KOPT-K1 (cell line): Measurements from ENCODE around the gene ZSCAN10.

Experiments used
- H3K27ac ChIP-seq: fragments of 200-600 bp; sonication (generic); 2 replicates; pipeline ENCODE4 v1.5.1; 2016; ENCODE audit warnings: antibody characterized with exemption, mild to moderate bottlenecking, low read depth, low read length; ENCODE audit not compliant: poor library complexity, severe bottlenecking
- H3K36me3 ChIP-seq: fragments of 200-600 bp; sonication (generic); 2 replicates; pipeline ENCODE4 v1.5.1; 2017; ENCODE audit warnings: antibody characterized with exemption, mild to moderate bottlenecking, low read length, moderate library complexity; ENCODE audit not compliant: insufficient read depth
- H3K9me3 ChIP-seq: fragments of 200-600 bp; sonication (generic); 2 replicates; pipeline ENCODE4 v1.5.1; 2017; ENCODE audit warnings: antibody characterized with exemption, low read length, mild to moderate bottlenecking; ENCODE audit not compliant: insufficient read depth, poor library complexity, severe bottlenecking

The ZSCAN10 gene

GRCh38 chr16:3099732-3100499 is 822 bp upstream of the ZSCAN10 start:
- peak overlapping the region; percentile 45 for H3K27ac ChIP-seq
- H3K9me3 ChIP-seq = no peaks in the 10 kb centered on the region
- no peaks in the 10 kb centered on the region for H3K36me3 ChIP-seq

- Histone ChIP-seq H3K27ac (no peak overlapping the region), H3K9me3 (no peaks in the 10 kb centered on the region), H3K36me3 (no peaks in the 10 kb centered on the region)
Measured at GRCh38 chr16:3099395-3099731, 269 bp upstream of the ZSCAN10 start.

- no peaks in the 10 kb centered on the region for H3K9me3 ChIP-seq
- H3K27ac ChIP-seq = no peak overlapping the region
- no peaks in the 10 kb centered on the region for H3K36me3 ChIP-seq
Measured at GRCh38 chr16:3097266-3097665, 1.8 kb downstream of the ZSCAN10 start.

DNA sequence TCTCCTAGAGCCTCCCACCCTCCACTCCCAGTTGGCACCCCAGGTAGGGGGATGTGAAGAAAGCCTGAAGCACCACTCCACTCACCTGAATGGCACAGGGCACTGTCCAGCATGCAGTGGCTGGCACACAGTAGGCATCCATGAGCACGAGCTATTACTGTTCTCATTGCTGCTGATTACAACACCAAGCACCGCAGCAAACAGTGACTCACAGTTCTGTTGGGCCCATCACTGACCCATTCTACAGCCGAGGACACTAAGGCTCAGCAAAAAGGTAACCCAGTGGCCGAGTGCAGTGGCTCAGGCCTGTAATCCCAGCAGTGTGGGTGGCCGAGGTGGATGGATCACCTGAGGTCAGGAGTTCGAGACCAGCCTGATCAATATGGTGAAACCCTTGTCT is 2.7 kb downstream of the ZSCAN10 start:
- Histone ChIP-seq H3K36me3 (no peaks in the 10 kb centered on the region), H3K27ac (no peak overlapping the region), H3K9me3 (no peaks in the 10 kb centered on the region)

DNA sequence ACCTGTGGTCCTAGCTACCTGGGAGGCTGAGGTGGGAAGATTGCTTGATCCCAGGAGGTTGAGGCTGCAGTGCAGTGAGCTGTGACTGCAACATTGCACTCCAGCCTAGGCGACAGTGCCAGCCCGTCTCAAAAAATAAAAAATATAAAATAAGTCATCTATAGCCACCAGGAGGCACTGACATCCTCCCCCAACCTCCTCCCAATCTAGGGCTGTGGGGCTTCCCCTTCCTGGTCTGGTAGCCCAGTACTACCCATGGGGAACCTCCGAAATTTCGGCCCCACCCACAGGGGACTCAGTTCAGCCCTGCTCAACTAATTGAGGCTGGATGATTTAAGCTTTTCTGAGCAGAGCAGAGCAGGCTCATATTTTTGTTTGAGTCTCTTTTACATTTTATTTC is 3.2 kb downstream of the ZSCAN10 start:
- no peak overlapping the region for H3K27ac ChIP-seq
- no peaks in the 10 kb centered on the region for H3K36me3 ChIP-seq
- no peaks in the 10 kb centered on the region for H3K9me3 ChIP-seq

GRCh38 chr16:3094289-3095027 is 4.6 kb downstream of the ZSCAN10 start:
- Histone ChIP-seq H3K36me3 (no peaks in the 10 kb centered on the region), H3K9me3 (no peaks in the 10 kb centered on the region), H3K27ac (no peak overlapping the region)

- H3K9me3 ChIP-seq = no peaks in the 10 kb centered on the region
- no peaks in the 10 kb centered on the region for H3K36me3 ChIP-seq
- H3K27ac ChIP-seq = no peak overlapping the region
Measured at GRCh38 chr16:3092501-3092941, 6.6 kb downstream of the ZSCAN10 start.

GRCh38 chr16:3091551-3091950 is 7.5 kb downstream of the ZSCAN10 start:
- Histone ChIP-seq H3K27ac (no peak overlapping the region), H3K9me3 (no peaks in the 10 kb centered on the region), H3K36me3 (no peaks in the 10 kb centered on the region)

- Histone ChIP-seq H3K9me3 (no peaks in the 10 kb centered on the region), H3K36me3 (no peaks in the 10 kb centered on the region), H3K27ac (no peak overlapping the region)
Measured at GRCh38 chr16:3089717-3090592, 9.1 kb downstream of the ZSCAN10 start.

GRCh38 chr16:3088925-3089716 is 10.0 kb downstream of the ZSCAN10 start:
- Histone ChIP-seq H3K36me3 (no peaks in the 10 kb centered on the region), H3K27ac (no peak overlapping the region), H3K9me3 (no peaks in the 10 kb centered on the region)

GRCh38 chr16:3088450-3088849 is 10.6 kb downstream of the ZSCAN10 start:
- Histone ChIP-seq H3K27ac (no peak overlapping the region), H3K36me3 (no peaks in the 10 kb centered on the region), H3K9me3 (no peaks in the 10 kb centered on the region)

DNA sequence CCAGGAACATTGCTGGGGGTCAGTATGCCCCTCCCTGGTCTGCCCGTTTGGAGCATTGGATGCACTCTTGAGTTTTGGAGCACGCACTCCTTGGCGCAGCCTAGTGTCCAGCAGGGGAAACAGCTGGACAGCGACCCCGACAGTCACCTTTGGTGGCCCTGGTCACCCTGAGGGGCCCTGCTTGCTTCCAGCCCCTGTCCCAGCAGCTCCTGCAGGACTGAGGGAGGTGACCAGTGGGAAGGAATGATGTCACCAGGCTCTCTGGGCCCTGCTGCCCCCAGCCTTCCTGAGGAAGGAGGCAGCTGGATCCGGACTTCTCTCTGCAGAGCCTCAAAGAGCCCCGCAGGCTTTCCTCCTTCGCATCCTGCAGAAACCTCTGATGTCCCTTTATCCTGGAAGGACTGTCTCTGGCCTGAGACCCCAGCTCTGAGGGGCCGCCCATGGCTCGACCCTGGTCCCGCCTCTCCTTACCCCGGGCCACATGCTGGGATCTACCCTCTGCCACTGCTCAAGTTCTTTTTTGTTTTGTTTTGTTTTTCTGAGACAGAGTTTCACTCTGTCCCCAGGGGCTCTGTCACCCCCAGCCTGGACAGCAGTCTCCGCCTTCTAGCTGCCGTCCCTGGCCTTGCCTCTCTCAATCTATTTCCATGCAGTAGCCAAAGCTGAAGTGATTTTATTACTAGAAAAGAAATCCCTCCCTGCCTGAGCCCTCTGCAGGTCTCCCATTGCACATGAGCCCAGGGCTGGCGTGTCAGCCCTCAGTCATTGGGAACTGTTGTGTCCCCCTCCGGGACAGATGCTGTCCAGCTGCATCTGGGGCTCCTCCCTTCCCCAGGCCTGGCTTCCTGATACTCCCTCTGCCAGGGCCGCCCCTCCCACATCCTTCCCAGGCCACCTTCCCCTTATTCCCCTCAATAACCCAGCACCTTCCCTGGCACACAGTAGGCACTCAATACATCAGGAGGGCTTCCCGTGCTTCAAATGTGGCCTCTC is 11.6 kb downstream of the ZSCAN10 start:
- H3K9me3 ChIP-seq = no peaks in the 10 kb centered on the region
- no peaks in the 10 kb centered on the region for H3K36me3 ChIP-seq
- H3K27ac ChIP-seq = peak overlapping the region; percentile 31

DNA sequence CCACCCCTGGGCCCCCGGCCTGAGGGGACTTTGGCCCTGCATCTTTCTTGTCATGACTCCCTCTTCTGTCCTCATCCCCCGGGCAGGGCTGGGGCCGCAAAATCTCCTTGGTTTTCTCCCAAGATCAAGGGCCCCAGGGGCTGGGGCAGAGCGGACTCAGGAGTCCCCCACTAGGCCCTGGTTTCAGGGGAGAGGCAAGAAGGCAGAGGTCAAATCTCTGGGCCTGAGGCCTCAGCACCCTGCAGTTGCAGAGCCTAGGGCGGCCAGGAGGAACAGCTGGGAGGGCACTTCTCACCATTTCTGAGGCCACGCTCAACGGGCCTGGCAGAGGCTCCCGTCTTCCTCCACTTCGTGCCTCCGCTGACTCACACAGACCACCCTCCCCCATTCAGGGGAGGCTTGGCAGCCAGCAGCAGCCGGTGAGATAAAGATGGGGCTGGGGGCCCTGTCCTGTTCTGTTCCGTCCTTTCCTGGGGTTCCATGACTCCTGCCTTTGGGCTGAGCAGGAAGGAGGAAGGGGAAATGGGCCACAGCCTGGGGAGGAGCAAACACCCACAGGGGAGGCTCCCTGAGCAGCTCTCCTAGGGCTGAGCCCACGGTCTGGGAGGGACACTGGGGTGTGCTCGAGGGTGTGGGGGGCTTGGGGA is 12.4 kb downstream of the ZSCAN10 start:
- H3K27ac ChIP-seq = peak overlapping the region; percentile 31
- no peaks in the 10 kb centered on the region for H3K36me3 ChIP-seq

More for the DNA sequence above, 12.4 kb downstream of the ZSCAN10 start:
- no peaks in the 10 kb centered on the region for H3K9me3 ChIP-seq
